Measurements from ENCODE around the gene SLC5A2.

DNA sequence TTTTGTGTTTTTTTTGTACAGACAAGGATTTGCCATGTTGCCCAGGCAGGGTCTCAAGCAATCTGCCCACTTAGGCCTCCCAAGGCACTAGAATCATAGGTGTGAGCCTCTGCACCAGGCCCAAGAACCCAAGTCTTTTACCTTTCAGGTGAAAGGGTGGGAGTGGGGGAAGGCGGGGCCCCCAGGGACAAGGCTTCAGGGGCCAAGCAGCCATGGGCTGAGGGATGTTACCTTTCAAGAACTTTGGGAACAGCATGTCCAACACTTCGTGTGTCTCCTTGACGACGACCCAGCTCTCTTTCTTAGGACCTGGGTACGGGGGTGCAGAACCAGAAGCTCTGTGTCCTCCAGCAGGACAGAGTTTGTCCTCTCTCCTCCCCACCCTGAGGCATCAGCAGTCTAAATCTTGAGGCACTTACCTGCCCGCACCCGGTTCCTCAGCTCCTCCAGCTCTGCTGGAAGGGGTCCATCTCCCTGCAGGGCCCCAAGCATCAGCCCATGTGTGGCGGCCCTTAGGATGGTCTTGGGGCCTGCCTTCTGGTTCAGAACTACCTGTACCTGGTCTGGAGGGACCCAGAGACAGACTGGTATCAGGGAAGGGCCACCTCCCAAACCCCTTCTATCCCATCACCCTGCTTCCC, 9.0 kb downstream of the SLC5A2 start:
- TF ChIP-seq CTCF (IDR thresholded peaks at IDR 0.05; ENCODE audit: low read length) (no peak), EZH2 (optimal IDR thresholded peaks at IDR 0.05; ENCODE audit: low read depth, low read length) (no peak), EZH2phosphoT487 (IDR thresholded peaks at IDR 0.05; ENCODE audit: low read length) (no peak)
